ENCODE data around the gene ZNF787. TPM values are rescaled to one million over a fixed set of nuclear protein-coding genes. Genes with fewer than 3 reads are reported as not detected.

ZNF787 gene
- total and polyA plus RNA-seq, 2 donors, result 19.4 to 19.8 TPM

Other genes starting within 250 kb of the ZNF787 start
- gene NLRP13, start 189.0 kb downstream of the ZNF787 start, total RNA-seq, result not detected
- 0.02 TPM for gene NLRP13, start 189.0 kb downstream of the ZNF787 start, polyA plus RNA-seq
- gene NLRP8, start 173.5 kb downstream of the ZNF787 start, total RNA-seq, result not detected
- not detected for gene NLRP8, start 173.5 kb downstream of the ZNF787 start, polyA plus RNA-seq
- gene NLRP5, start 134.5 kb downstream of the ZNF787 start, total RNA-seq, result not detected
- 0.02 TPM for gene NLRP5, start 134.5 kb downstream of the ZNF787 start, polyA plus RNA-seq
- gene ZNF444, start 20.0 kb upstream of the ZNF787 start, total RNA-seq, result 21.2 TPM
- gene ZNF444, start 20.0 kb upstream of the ZNF787 start, polyA plus RNA-seq, result 45.5 TPM
- not detected for gene GALP, start 54.7 kb upstream of the ZNF787 start, total RNA-seq
- 0.39 TPM for gene GALP, start 54.7 kb upstream of the ZNF787 start, polyA plus RNA-seq
- not detected for gene ZSCAN5B, start 76.5 kb upstream of the ZNF787 start, total RNA-seq
- 0.05 TPM for gene ZSCAN5B, start 76.5 kb upstream of the ZNF787 start, polyA plus RNA-seq
- gene ZSCAN5C, start 81.0 kb upstream of the ZNF787 start, total RNA-seq, result 0.05 TPM
- 0.16 TPM for gene ZSCAN5C, start 81.0 kb upstream of the ZNF787 start, polyA plus RNA-seq
- gene EDDM13, start 151.5 kb upstream of the ZNF787 start, total RNA-seq, result 0.85 TPM
- 3.1 TPM for gene EDDM13, start 151.5 kb upstream of the ZNF787 start, polyA plus RNA-seq
- gene ZSCAN5A, start 193.5 kb upstream of the ZNF787 start, total RNA-seq, result 7.4 TPM
- gene ZSCAN5A, start 193.5 kb upstream of the ZNF787 start, polyA plus RNA-seq, result 4.9 TPM

Measured in thymus (tissue), 2 donors.